H1 (cell line): ENCODE data around the gene CHST8. TPM values are rescaled to one million over a fixed set of nuclear protein-coding genes. Genes with fewer than 3 reads are reported as not detected.

Experiments used
- BACH1 ChIP-seq: IDR thresholded peaks from 2 replicates; pipeline ENCODE4 v1.6.1; 2012; ENCODE audit warnings: low read length, improper control_type of control experiment
- EGR1 ChIP-seq: IDR thresholded peaks from 2 replicates; pipeline ENCODE4 v1.6.1; 2011; ENCODE audit warnings: low read depth, low read length, borderline replicate concordance
- EZH2 ChIP-seq: fragments of 200-600 bp; sonication (generic); IDR thresholded peaks from 2 replicates; pipeline ENCODE4 v1.7.1; 2012; ENCODE audit warnings: low read depth, mild to moderate bottlenecking, moderate library complexity, low read length, inconsistent platforms; ENCODE audit not compliant: severe bottlenecking
- FOSL1 ChIP-seq: IDR thresholded peaks from 2 replicates; pipeline ENCODE4 v1.6.1; 2011; ENCODE audit warnings: mild to moderate bottlenecking, low read depth, low read length, moderate library complexity; ENCODE audit not compliant: insufficient read depth
- KDM1A ChIP-seq: fragments of 200-600, 300-600 bp; sonication (generic); IDR thresholded peaks from 2 replicates; pipeline ENCODE4 v1.7.1; 2016; ENCODE audit warnings: mild to moderate bottlenecking, low read length, borderline replicate concordance
- RAD21 ChIP-seq, 2 experiments: IDR thresholded peaks in 1 of 2; conservative IDR thresholded peaks in 1 of 2; 2 replicates each; pipeline ENCODE4 v1.6.1; 2011; ENCODE audit warnings: low read depth in 2 of 2, low read length in 2 of 2, improper control_type of control experiment in 1 of 2, inconsistent platforms in 1 of 2, mild to moderate bottlenecking in 1 of 2, moderate library complexity in 1 of 2
- SP1 ChIP-seq: IDR thresholded peaks from 2 replicates; pipeline ENCODE4 v1.6.1; 2011; ENCODE audit warnings: low read depth, low read length
- polyA plus RNA-seq, 7 experiments: library from polyadenylated mRNA; depleted of rRNA in 3 of 7; stranded (reverse) in 5 of 7; unstranded in 2 of 7; fragments of >200 nt in 5 of 7; fragments of 200-250 nt in 2 of 7; gene quantifications; 1 replicate in 5 of 7; 2 replicates in 1 of 7; 4 replicates in 1 of 7; pipeline versions ENCODE4 v1.2.1 to v1.2.3, GENCODE V29; 2011 to 2013; ENCODE audit warnings: missing spikeins in 2 of 7, mixed read lengths in 2 of 7
- total RNA-seq: library from RNA; stranded (reverse); fragmentation: NEBNext Ultra II Directional; extraction: Animal tissue kit (Norgen Biotek cat#: 25700); gene quantifications from 2 replicates; pipeline ENCODE4 v1.2.1, GENCODE V29; 2021

CHST8 gene
- total and polyA plus RNA-seq, 2 of the 8 experiments (the other 6 are each of a cell fraction or from before 2014, with no cell fraction given): 10.8 to 28.2 TPM

GRCh38 chr19:33705090-33705847 lies 83.5 kb downstream of the CHST8 start (continued):
- TF ChIP-seq EGR1 (no peak), RAD21 (IDR thresholded peaks at IDR 0.05 in 1 of 2, conservative IDR thresholded peaks at IDR 0.05 in 1 of 2; ENCODE audit: low read depth in 2 of 2, low read length in 2 of 2) (peak; percentile 77 to 84), FOSL1 (no peak), KDM1A (no peak), EZH2 (no peak), BACH1 (no peak), SP1 (no peak)
